Measurements from ENCODE around the gene ZMIZ1.

DNA sequence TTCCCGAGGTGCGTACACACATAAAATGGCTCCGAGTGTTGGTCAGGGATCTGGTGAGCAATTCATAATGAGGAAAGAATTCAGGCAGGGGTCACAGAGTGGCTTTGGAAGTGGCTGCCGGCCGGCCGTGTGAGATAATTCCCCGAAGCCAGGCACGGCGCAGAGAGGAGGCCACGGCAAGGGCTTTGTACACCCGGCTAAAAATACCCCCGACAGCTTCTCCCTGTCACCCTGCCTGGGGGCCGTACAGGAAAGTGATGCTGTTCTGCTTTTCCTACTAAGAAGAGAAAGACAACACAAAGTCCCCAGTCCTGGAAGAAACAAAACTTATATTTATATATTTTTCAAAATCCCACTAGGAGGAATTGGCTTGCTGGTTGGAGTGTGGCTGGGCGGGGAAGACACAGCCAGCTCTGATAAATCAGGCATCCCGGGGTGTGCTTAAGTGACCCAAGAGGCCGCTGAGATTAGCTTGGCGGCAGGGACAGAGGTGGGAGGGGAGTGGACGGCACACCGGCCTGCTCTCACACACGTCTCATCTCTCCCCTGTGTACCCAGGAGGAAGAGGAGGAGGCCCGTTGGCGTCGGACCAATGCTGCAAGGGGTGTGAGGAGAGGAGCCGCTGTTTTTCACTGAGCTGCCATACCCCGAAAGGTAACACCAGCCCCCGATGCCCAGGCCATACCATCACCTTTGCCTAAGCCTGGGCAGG, 70.5 kb downstream of the ZMIZ1 start:
- TF ChIP-seq, protein P1, sequence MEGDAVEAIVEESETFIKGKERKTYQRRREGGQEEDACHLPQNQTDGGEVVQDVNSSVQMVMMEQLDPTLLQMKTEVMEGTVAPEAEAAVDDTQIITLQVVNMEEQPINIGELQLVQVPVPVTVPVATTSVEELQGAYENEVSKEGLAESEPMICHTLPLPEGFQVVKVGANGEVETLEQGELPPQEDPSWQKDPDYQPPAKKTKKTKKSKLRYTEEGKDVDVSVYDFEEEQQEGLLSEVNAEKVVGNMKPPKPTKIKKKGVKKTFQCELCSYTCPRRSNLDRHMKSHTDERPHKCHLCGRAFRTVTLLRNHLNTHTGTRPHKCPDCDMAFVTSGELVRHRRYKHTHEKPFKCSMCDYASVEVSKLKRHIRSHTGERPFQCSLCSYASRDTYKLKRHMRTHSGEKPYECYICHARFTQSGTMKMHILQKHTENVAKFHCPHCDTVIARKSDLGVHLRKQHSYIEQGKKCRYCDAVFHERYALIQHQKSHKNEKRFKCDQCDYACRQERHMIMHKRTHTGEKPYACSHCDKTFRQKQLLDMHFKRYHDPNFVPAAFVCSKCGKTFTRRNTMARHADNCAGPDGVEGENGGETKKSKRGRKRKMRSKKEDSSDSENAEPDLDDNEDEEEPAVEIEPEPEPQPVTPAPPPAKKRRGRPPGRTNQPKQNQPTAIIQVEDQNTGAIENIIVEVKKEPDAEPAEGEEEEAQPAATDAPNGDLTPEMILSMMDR (IDR thresholded peaks at IDR 0.05) = no peak
- TF ChIP-seq POLR2A (IDR thresholded peaks at IDR 0.05) = no peak

Measured in body of pancreas (tissue), 4 donors.